ENCODE results near the gene BDKRB2.

BDKRB2 gene

GRCh38 chr14:96198430-96199130 lies 6.1 kb upstream of the BDKRB2 start:
- no peak for DNase-seq (ENCODE audit: low read depth)

GRCh38 chr14:96201157-96201556 lies 3.5 kb upstream of the BDKRB2 start:
- DNase-seq (ENCODE audit: low read depth), result no peak

GRCh38 chr14:96201965-96202364 lies 2.7 kb upstream of the BDKRB2 start:
- DNase-seq (ENCODE audit: low read depth), result no peak

GRCh38 chr14:96202441-96203094 lies 2.1 kb upstream of the BDKRB2 start:
- DNase-seq (ENCODE audit: low read depth), result no peak

- DNase-seq (ENCODE audit: low read depth), result no peak
Observed at GRCh38 chr14:96203116-96203515, 1.5 kb upstream of the BDKRB2 start.

- DNase-seq (ENCODE audit: low read depth), result no peak
Observed at GRCh38 chr14:96203635-96204034, 1.0 kb upstream of the BDKRB2 start.

GRCh38 chr14:96205059-96205977 lies 679 bp downstream of the BDKRB2 start:
- DNase-seq (ENCODE audit: low read depth), result no peak

GRCh38 chr14:96205978-96206360 lies 1.3 kb downstream of the BDKRB2 start:
- no peak for DNase-seq (ENCODE audit: low read depth)

GRCh38 chr14:96206461-96206860 lies 1.8 kb downstream of the BDKRB2 start:
- no peak for DNase-seq (ENCODE audit: low read depth)

GRCh38 chr14:96207686-96208085 lies 3.0 kb downstream of the BDKRB2 start:
- no peak for DNase-seq (ENCODE audit: low read depth)

GRCh38 chr14:96208739-96209138 lies 4.1 kb downstream of the BDKRB2 start:
- no peak for DNase-seq (ENCODE audit: low read depth)

GRCh38 chr14:96212140-96212539 lies 7.5 kb downstream of the BDKRB2 start:
- no peak for DNase-seq (ENCODE audit: low read depth)

GRCh38 chr14:96212896-96213295 lies 8.3 kb downstream of the BDKRB2 start:
- no peak for DNase-seq (ENCODE audit: low read depth)

GRCh38 chr14:96213871-96214465 lies 9.3 kb downstream of the BDKRB2 start:
- DNase-seq (ENCODE audit: low read depth), result no peak

GRCh38 chr14:96214793-96215192 lies 10.2 kb downstream of the BDKRB2 start:
- no peak for DNase-seq (ENCODE audit: low read depth)

- DNase-seq (ENCODE audit: low read depth), result no peak
Observed at GRCh38 chr14:96215452-96216244, 11.0 kb downstream of the BDKRB2 start.

GRCh38 chr14:96216627-96217026 lies 12.0 kb downstream of the BDKRB2 start:
- DNase-seq (ENCODE audit: low read depth), result no peak

- no peak for DNase-seq (ENCODE audit: low read depth)
Observed at GRCh38 chr14:96217376-96217913, 12.8 kb downstream of the BDKRB2 start.

GRCh38 chr14:96221109-96221650 lies 16.5 kb downstream of the BDKRB2 start:
- DNase-seq (ENCODE audit: low read depth), result no peak

- no peak for DNase-seq (ENCODE audit: low read depth)
Observed at GRCh38 chr14:96221841-96222240, 17.2 kb downstream of the BDKRB2 start.
